ENCODE results near the gene PGAP3.
A peak's percentile ranks its signal among the peaks of the same experiment; 100 is the strongest.
"Not testable (repeated sequence)": the region's sequence is repeated elsewhere in the genome, so short reads cannot be mapped to it uniquely, and the experiment has no call there.

PGAP3 gene

GRCh38 chr17:39725923-39726322 lies 38.1 kb upstream of the PGAP3 start:
- H3K9me3 ChIP-seq (ENCODE audit: control insufficient read depth, insufficient read depth, low read length); H3K27ac ChIP-seq (ENCODE audit: low read depth, low read length); H3K27me3 ChIP-seq (ENCODE audit: control insufficient read depth, insufficient read depth, low read length); H3K4me3 ChIP-seq (ENCODE audit: low read depth, low read length); H3K9ac ChIP-seq (ENCODE audit: low read depth, low read length): not testable (repeated sequence)
- H3K4me1 ChIP-seq (ENCODE audit: control insufficient read depth, insufficient read depth, low read length), result peaks cover 11% of the 10 kb centered on the region; the same call in 1 of the 2 replicates
- peaks cover 81% of the 10 kb centered on the region for H3K36me3 ChIP-seq (ENCODE audit: control insufficient read depth, insufficient read depth, low read length)

GRCh38 chr17:39724731-39725130 lies 36.9 kb upstream of the PGAP3 start:
- H3K9me3 ChIP-seq (ENCODE audit: control insufficient read depth, insufficient read depth, low read length), result no peaks in the 10 kb centered on the region
- H3K4me3 ChIP-seq (ENCODE audit: low read depth, low read length), result no peak overlapping the region
- H3K4me1 ChIP-seq (ENCODE audit: control insufficient read depth, insufficient read depth, low read length), result peaks cover 9% of the 10 kb centered on the region; the same call in 1 of the 2 replicates
- H3K27me3 ChIP-seq (ENCODE audit: control insufficient read depth, insufficient read depth, low read length), result no peaks in the 10 kb centered on the region
- peaks cover 93% of the 10 kb centered on the region for H3K36me3 ChIP-seq (ENCODE audit: control insufficient read depth, insufficient read depth, low read length)
- H3K9ac ChIP-seq (ENCODE audit: low read depth, low read length), result no peak overlapping the region
- H3K27ac ChIP-seq (ENCODE audit: low read depth, low read length), result no peak overlapping the region

- Histone ChIP-seq H3K4me3 (ENCODE audit: low read depth, low read length) (no peak overlapping the region), H3K9ac (ENCODE audit: low read depth, low read length) (no peak overlapping the region), H3K27me3 (ENCODE audit: control insufficient read depth, insufficient read depth, low read length) (no peaks in the 10 kb centered on the region), H3K9me3 (ENCODE audit: control insufficient read depth, insufficient read depth, low read length) (no peaks in the 10 kb centered on the region), H3K4me1 (ENCODE audit: control insufficient read depth, insufficient read depth, low read length) (no peaks in the 10 kb centered on the region), H3K36me3 (ENCODE audit: control insufficient read depth, insufficient read depth, low read length) (peaks cover 96% of the 10 kb centered on the region), H3K27ac (ENCODE audit: low read depth, low read length) (no peak overlapping the region)
Observed at GRCh38 chr17:39722965-39723848, 35.4 kb upstream of the PGAP3 start.

DNA sequence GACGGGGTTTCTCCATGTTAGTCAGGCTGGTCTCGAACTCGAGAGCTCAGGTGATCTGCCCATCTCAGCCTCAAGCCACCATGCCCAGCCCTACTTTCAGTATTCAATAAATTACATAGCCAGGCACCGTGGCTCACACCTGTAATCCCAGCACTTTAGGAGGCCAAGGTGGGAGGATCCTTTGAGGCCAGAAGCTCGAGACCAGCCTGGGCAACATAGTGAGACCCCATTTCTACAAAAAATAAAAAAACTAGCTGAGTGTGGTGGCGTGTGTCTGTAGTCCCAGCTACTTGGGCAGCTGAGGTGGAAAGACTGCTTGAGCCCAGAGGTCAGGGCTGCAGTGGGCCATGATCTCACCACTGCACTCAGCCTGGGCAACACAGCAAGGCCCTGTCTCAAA lies 34.2 kb upstream of the PGAP3 start:
- Histone ChIP-seq H3K9ac (ENCODE audit: low read depth, low read length) (no peak overlapping the region), H3K36me3 (ENCODE audit: control insufficient read depth, insufficient read depth, low read length) (peaks cover 96% of the 10 kb centered on the region), H3K4me1 (ENCODE audit: control insufficient read depth, insufficient read depth, low read length) (no peaks in the 10 kb centered on the region), H3K4me3 (ENCODE audit: low read depth, low read length) (no peak overlapping the region), H3K27ac (ENCODE audit: low read depth, low read length) (no peak overlapping the region), H3K9me3 (ENCODE audit: control insufficient read depth, insufficient read depth, low read length) (no peaks in the 10 kb centered on the region), H3K27me3 (ENCODE audit: control insufficient read depth, insufficient read depth, low read length) (no peaks in the 10 kb centered on the region)

DNA sequence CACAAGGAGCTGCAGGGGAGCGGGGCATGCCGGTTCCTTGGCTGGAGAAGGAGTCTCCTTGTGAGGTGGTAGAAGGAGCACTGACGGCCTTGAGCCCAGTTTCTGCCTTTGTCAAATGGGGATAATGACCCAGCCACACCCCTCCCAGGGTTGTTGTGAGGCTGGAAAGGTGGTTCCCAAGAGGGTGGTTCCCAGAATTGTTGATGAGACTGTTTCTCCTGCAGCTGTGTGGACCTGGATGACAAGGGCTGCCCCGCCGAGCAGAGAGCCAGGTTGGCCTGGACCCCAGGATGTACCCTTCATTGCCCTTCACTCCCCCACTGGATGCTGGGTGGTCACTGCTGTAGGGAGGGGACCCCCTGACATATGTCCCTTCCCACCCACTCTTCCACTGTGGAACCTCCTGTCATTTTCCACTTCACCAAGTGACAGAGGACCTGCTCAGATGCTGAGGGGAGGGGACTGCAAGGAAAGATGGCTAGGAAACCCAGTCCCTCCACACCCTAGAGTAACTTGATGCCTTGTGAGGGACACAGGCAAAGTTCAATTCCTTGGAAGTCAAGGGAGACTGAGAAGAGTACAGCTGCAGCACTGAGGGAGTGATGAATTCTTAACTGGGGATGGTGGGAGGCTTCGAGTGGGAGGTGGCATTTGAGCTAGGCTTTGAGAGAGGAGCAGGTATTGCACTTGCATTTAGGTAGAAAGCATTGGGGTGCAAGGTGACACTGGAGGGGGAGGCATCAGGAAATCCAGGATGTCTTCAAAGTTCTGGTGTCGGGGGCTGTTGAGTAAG lies 31.9 kb upstream of the PGAP3 start:
- H3K9me3 ChIP-seq (ENCODE audit: control insufficient read depth, insufficient read depth, low read length), result no peaks in the 10 kb centered on the region
- H3K27ac ChIP-seq (ENCODE audit: low read depth, low read length), result no peak overlapping the region
- H3K4me3 ChIP-seq (ENCODE audit: low read depth, low read length), result no peak overlapping the region
- H3K4me1 ChIP-seq (ENCODE audit: control insufficient read depth, insufficient read depth, low read length), result no peaks in the 10 kb centered on the region
- H3K9ac ChIP-seq (ENCODE audit: low read depth, low read length), result no peak overlapping the region
- H3K36me3 ChIP-seq (ENCODE audit: control insufficient read depth, insufficient read depth, low read length), result peaks cover 96% of the 10 kb centered on the region
- no peaks in the 10 kb centered on the region for H3K27me3 ChIP-seq (ENCODE audit: control insufficient read depth, insufficient read depth, low read length)

GRCh38 chr17:39717660-39718059 lies 29.8 kb upstream of the PGAP3 start:
- no peak overlapping the region for H3K4me3 ChIP-seq (ENCODE audit: low read depth, low read length)
- peaks cover 95% of the 10 kb centered on the region for H3K36me3 ChIP-seq (ENCODE audit: control insufficient read depth, insufficient read depth, low read length)
- H3K9me3 ChIP-seq (ENCODE audit: control insufficient read depth, insufficient read depth, low read length), result no peaks in the 10 kb centered on the region
- no peaks in the 10 kb centered on the region for H3K27me3 ChIP-seq (ENCODE audit: control insufficient read depth, insufficient read depth, low read length)
- no peak overlapping the region for H3K27ac ChIP-seq (ENCODE audit: low read depth, low read length)
- no peak overlapping the region for H3K9ac ChIP-seq (ENCODE audit: low read depth, low read length)
- no peaks in the 10 kb centered on the region for H3K4me1 ChIP-seq (ENCODE audit: control insufficient read depth, insufficient read depth, low read length)

DNA sequence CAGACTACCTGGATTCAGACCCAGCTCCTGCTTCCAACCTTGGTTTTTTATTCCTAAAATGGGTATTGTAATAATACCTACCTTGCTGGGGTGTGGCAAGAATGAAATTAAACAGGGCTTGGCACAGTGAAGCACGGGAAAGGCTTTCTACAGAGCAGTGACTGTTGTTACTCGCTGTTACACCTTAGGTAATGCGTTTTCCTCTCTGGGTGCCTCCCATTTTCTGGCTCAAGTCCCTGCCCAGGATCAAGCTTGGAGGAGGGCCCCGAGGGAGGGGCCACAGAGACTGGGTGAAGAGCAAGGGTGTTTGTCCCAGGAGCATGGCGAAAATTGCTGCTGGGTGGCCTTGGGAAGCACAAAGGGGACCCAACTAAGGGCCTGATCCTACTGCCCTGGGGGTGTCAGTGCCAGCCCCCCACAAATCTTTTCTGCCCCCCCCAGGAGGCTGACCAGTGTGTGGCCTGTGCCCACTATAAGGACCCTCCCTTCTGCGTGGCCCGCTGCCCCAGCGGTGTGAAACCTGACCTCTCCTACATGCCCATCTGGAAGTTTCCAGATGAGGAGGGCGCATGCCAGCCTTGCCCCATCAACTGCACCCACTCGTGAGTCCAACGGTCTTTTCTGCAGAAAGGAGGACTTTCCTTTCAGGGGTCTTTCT lies 29.2 kb upstream of the PGAP3 start:
- Histone ChIP-seq H3K27me3 (ENCODE audit: control insufficient read depth, insufficient read depth, low read length) (no peaks in the 10 kb centered on the region), H3K27ac (ENCODE audit: low read depth, low read length) (peak overlapping the region; percentile 8), H3K9me3 (ENCODE audit: control insufficient read depth, insufficient read depth, low read length) (no peaks in the 10 kb centered on the region), H3K4me1 (ENCODE audit: control insufficient read depth, insufficient read depth, low read length) (no peaks in the 10 kb centered on the region), H3K36me3 (ENCODE audit: control insufficient read depth, insufficient read depth, low read length) (peaks cover 95% of the 10 kb centered on the region), H3K9ac (ENCODE audit: low read depth, low read length) (no peak overlapping the region), H3K4me3 (ENCODE audit: low read depth, low read length) (no peak overlapping the region)

DNA sequence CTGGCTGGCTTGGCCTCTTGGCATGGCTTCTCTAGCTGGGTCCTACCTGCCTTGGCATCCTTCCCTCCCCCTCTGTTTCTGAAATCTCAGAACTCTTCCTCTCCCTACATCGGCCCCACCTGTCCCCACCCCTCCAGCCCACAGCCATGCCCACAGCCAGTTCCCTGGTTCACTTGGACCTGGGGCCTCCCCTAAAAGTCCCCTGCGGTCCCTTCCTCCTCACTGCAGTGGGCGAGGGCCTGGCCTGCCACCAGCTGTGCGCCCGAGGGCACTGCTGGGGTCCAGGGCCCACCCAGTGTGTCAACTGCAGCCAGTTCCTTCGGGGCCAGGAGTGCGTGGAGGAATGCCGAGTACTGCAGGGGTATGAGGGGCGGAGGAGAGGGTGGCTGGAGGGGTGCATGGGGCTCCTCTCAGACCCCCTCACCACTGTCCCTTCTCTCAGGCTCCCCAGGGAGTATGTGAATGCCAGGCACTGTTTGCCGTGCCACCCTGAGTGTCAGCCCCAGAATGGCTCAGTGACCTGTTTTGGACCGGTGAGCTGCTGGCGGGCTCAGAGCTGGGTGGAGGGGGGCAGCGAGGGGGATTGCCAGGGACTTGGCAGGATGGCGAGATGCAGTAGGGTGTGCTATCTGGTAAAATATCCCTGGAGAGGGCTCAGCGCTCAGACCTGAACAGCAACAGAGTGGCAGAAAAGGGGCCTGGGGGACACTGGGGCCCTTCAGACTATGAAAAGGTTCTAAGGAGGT lies 28.4 kb upstream of the PGAP3 start:
- peak overlapping the region; percentile 8 for H3K27ac ChIP-seq (ENCODE audit: low read depth, low read length)
- no peaks in the 10 kb centered on the region for H3K27me3 ChIP-seq (ENCODE audit: control insufficient read depth, insufficient read depth, low read length)
- H3K9ac ChIP-seq (ENCODE audit: low read depth, low read length), result no peak overlapping the region
- H3K4me3 ChIP-seq (ENCODE audit: low read depth, low read length), result no peak overlapping the region
- peaks cover 96% of the 10 kb centered on the region for H3K36me3 ChIP-seq (ENCODE audit: control insufficient read depth, insufficient read depth, low read length)
- no peaks in the 10 kb centered on the region for H3K9me3 ChIP-seq (ENCODE audit: control insufficient read depth, insufficient read depth, low read length)
- H3K4me1 ChIP-seq (ENCODE audit: control insufficient read depth, insufficient read depth, low read length), result no peaks in the 10 kb centered on the region

DNA sequence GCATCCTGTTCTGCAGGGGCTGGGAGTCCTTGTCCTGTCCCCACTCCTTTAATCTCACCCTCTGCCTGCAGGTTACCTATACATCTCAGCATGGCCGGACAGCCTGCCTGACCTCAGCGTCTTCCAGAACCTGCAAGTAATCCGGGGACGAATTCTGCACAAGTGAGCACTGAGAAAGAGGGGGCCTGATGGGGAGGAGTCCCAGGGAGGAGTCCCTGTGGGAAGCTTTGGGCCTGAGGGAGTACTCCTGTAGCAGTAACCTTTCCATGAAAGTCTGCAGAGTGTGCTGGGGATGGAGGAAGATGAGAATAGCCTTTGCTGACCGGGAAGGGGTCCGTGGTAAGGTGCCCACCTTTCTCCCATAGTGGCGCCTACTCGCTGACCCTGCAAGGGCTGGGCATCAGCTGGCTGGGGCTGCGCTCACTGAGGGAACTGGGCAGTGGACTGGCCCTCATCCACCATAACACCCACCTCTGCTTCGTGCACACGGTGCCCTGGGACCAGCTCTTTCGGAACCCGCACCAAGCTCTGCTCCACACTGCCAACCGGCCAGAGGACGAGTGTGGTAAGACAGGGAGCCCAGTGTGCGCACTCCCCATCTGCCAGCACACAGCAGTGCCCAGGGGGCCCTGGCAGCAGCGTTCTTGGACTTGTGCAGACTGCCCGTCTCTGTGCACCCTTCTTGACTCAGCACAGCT lies 27.7 kb upstream of the PGAP3 start:
- Histone ChIP-seq H3K27me3 (ENCODE audit: control insufficient read depth, insufficient read depth, low read length) (no peaks in the 10 kb centered on the region), H3K9me3 (ENCODE audit: control insufficient read depth, insufficient read depth, low read length) (no peaks in the 10 kb centered on the region), H3K4me1 (ENCODE audit: control insufficient read depth, insufficient read depth, low read length) (no peaks in the 10 kb centered on the region), H3K4me3 (ENCODE audit: low read depth, low read length) (no peak overlapping the region), H3K36me3 (ENCODE audit: control insufficient read depth, insufficient read depth, low read length) (peaks cover 97% of the 10 kb centered on the region), H3K27ac (ENCODE audit: low read depth, low read length) (no peak overlapping the region), H3K9ac (ENCODE audit: low read depth, low read length) (no peak overlapping the region)

DNA sequence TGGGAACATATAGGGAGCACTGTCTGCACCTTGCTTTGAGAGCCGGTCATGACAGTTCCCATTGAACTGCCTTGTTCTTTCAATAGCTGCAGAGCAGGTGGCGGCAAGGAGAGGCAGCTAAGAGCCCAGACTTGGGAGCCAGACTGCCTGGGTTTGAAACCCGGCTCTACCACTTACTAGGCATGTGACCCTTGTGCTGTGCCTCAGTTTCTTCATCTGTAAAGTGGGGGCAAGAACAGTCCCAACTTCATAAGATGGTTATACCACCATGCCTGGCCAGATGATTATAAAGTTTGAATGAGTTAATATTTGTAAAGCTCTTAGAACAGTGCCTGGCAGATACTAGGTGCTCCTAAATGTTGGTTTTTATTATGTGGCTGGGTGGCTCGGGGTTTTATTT lies 26.4 kb upstream of the PGAP3 start:
- Histone ChIP-seq H3K27me3 (ENCODE audit: control insufficient read depth, insufficient read depth, low read length) (no peaks in the 10 kb centered on the region), H3K4me1 (ENCODE audit: control insufficient read depth, insufficient read depth, low read length) (no peaks in the 10 kb centered on the region), H3K36me3 (ENCODE audit: control insufficient read depth, insufficient read depth, low read length) (peaks cover 97% of the 10 kb centered on the region), H3K4me3 (ENCODE audit: low read depth, low read length) (no peak overlapping the region), H3K9me3 (ENCODE audit: control insufficient read depth, insufficient read depth, low read length) (no peaks in the 10 kb centered on the region), H3K27ac (ENCODE audit: low read depth, low read length) (no peak overlapping the region), H3K9ac (ENCODE audit: low read depth, low read length) (no peak overlapping the region)
